K562 (cell line): ENCODE data around the gene POLR3C. TPM values are rescaled to one million over a fixed set of nuclear protein-coding genes. Genes with fewer than 3 reads are reported as not detected.

Source experiments
- CREB1 ChIP-seq, 2 experiments: sonication (generic) in 1 of 2; formaldehyde crosslinking in 1 of 2; IDR thresholded peaks; 2 replicates each; pipeline versions ENCODE4 v1.6.1 to v1.8.0; 2012 to 2022; ENCODE audit warnings: inconsistent platforms in 1 of 2, mild to moderate bottlenecking in 1 of 2, missing genetic modification reagents in 1 of 2, moderate library complexity in 1 of 2
- CREB3 ChIP-seq: fragments of 450-650 bp; conservative IDR thresholded peaks from 2 replicates; pipeline ENCODE4 v1.6.1; 2016; ENCODE audit warnings: missing genetic modification characterization, low read depth, mild to moderate bottlenecking, missing compliant biosample characterization, moderate library complexity
- DACH1 ChIP-seq: fragments of 450-650 bp; IDR thresholded peaks from 2 replicates; pipeline ENCODE4 v1.6.1; 2018; ENCODE audit not compliant: partially characterized antibody
- DMBX1 ChIP-seq: fragments of 250-450 bp; sonication (Bioruptor Pico); IDR thresholded peaks from 2 replicates; pipeline ENCODE4 v1.8.0; 2022; ENCODE audit warnings: inconsistent platforms, mild to moderate bottlenecking, moderate library complexity, borderline replicate concordance
- GTF2F1 ChIP-seq: IDR thresholded peaks from 2 replicates; pipeline ENCODE4 v1.6.1; 2011; ENCODE audit warnings: low read depth, low read length, improper control_type of control experiment
- IRF1 ChIP-seq: sonication (generic); formaldehyde crosslinking; IDR thresholded peaks from 2 replicates; pipeline ENCODE4 v1.8.0; 2022; ENCODE audit warnings: missing genetic modification reagents, mild to moderate bottlenecking, borderline replicate concordance
- MECOM ChIP-seq: fragments of 250-450 bp; sonication (Bioruptor Pico); IDR thresholded peaks from 2 replicates; pipeline ENCODE4 v1.8.0; 2022; ENCODE audit warnings: inconsistent platforms
- NR3C1 ChIP-seq: sonication (generic); formaldehyde crosslinking; IDR thresholded peaks from 2 replicates; pipeline ENCODE4 v1.8.1; 2022; ENCODE audit warnings: missing genetic modification reagents
- NRF1 ChIP-seq, 2 experiments: fragments of 450-650 bp; IDR thresholded peaks in 1 of 2; conservative IDR thresholded peaks in 1 of 2; 2 replicates each; pipeline ENCODE4 v1.6.1; 2014; ENCODE audit warnings: mild to moderate bottlenecking in 2 of 2
- OTX1 ChIP-seq: fragments of 450-650 bp; formaldehyde crosslinking; IDR thresholded peaks from 2 replicates; pipeline ENCODE4 v1.4.0; 2022; ENCODE audit warnings: mild to moderate bottlenecking
- PHTF2 ChIP-seq: fragments of 250-450 bp; sonication (Bioruptor Pico); IDR thresholded peaks from 2 replicates; pipeline ENCODE4 v1.5.0; 2021; ENCODE audit warnings: mild to moderate bottlenecking
- POLR2AphosphoS5 ChIP-seq: IDR thresholded peaks from 2 replicates; pipeline ENCODE4 v1.6.1; 2011; ENCODE audit warnings: mild to moderate bottlenecking, low read depth, low read length, moderate library complexity; ENCODE audit not compliant: control insufficient read depth, insufficient read depth
- RHOXF2B ChIP-seq: fragments of 250-450 bp; sonication (Bioruptor Pico); conservative IDR thresholded peaks from 2 replicates; pipeline ENCODE4 v1.5.1; 2021
- RUNX1 ChIP-seq: sonication (generic); IDR thresholded peaks from 2 replicates; pipeline ENCODE4 v1.6.1; 2016; ENCODE audit warnings: antibody characterized with exemption, low read depth
- SMAD2 ChIP-seq: fragments of 150-350 bp; IDR thresholded peaks from 2 replicates; pipeline ENCODE4 v1.6.1; 2014; ENCODE audit warnings: low read depth, mild to moderate bottlenecking, low read length
- SREBF1 ChIP-seq: fragments of 150-350 bp; IDR thresholded peaks from 2 replicates; pipeline ENCODE4 v1.6.1; 2014; ENCODE audit warnings: antibody characterized with exemption, low read depth, low read length, borderline replicate concordance
- TCF7 ChIP-seq: sonication (generic); IDR thresholded peaks from 2 replicates; pipeline ENCODE4 v1.6.1; 2016; ENCODE audit warnings: antibody characterized with exemption, borderline replicate concordance
- TOE1 ChIP-seq, 2 experiments: fragments of 450-650 bp in 1 of 2; sonication (generic) in 1 of 2; formaldehyde crosslinking in 1 of 2; IDR thresholded peaks; 2 replicates each; pipeline versions ENCODE4 v1.7.1 to v1.8.0; 2016 to 2022; ENCODE audit warnings: borderline replicate concordance in 2 of 2, mild to moderate bottlenecking in 2 of 2, antibody characterized with exemption in 1 of 2, inconsistent platforms in 1 of 2, low read depth in 1 of 2, missing genetic modification reagents in 1 of 2, moderate library complexity in 1 of 2
- ZKSCAN1 ChIP-seq: fragments of 150-350 bp; IDR thresholded peaks from 2 replicates; pipeline ENCODE4 v1.6.1; 2016; ENCODE audit warnings: low read depth, low read length
- ZKSCAN8 ChIP-seq: fragments of 200-800 bp; sonication (Bioruptor generic); IDR thresholded peaks from 2 replicates; pipeline ENCODE4 v1.6.1; 2016; ENCODE audit warnings: missing genetic modification characterization, missing compliant biosample characterization
- ZNF212 ChIP-seq: fragments of 450-650 bp; formaldehyde crosslinking; IDR thresholded peaks from 2 replicates; pipeline ENCODE4 v1.4.0; 2020; ENCODE audit warnings: mild to moderate bottlenecking
- ZNF384 ChIP-seq: IDR thresholded peaks from 2 replicates; pipeline ENCODE4 v1.6.1; 2012; ENCODE audit warnings: low read depth, low read length, improper control_type of control experiment
- ZNF551 ChIP-seq: fragments of 250-450 bp; sonication (Bioruptor Pico); IDR thresholded peaks from 2 replicates; pipeline ENCODE4 v1.5.0; 2021; ENCODE audit warnings: mild to moderate bottlenecking, moderate library complexity
- ZNF668 ChIP-seq: fragments of 250-450 bp; sonication (Bioruptor Pico); IDR thresholded peaks from 2 replicates; pipeline ENCODE4 v1.8.0; 2022; ENCODE audit warnings: mild to moderate bottlenecking, inconsistent platforms
- ZNF696 ChIP-seq: fragments of 250-450 bp; sonication (Bioruptor Pico); conservative IDR thresholded peaks from 2 replicates; pipeline ENCODE4 v1.4.0; 2020; ENCODE audit warnings: mild to moderate bottlenecking, moderate library complexity
- ZNF780A ChIP-seq: fragments of 250-450 bp; sonication (Bioruptor Pico); IDR thresholded peaks from 2 replicates; pipeline ENCODE4 v1.5.0; 2021; ENCODE audit warnings: mild to moderate bottlenecking
- polyA plus RNA-seq, 8 experiments: library from polyadenylated mRNA; depleted of rRNA in 4 of 8; stranded (reverse) in 5 of 8; unstranded in 3 of 8; fragments of >200 nt; fragmentation: Nextera tagmentation in 2 of 8; fragmentation: Illumina TruSeq in 1 of 8; extraction: Ambion mirVana in 2 of 8; extraction: Trizol in 1 of 8; gene quantifications; 2 replicates each; pipeline versions ENCODE4 v1.2.1 to v1.2.3, GENCODE V29; 2011 to 2014; ENCODE audit warnings: inconsistent platforms in 1 of 8, missing spikeins in 1 of 8
- total RNA-seq, 7 experiments: library from RNA; depleted of rRNA in 6 of 7; stranded (reverse); fragments of >200 nt in 6 of 7; fragmentation: Illumina TruSeq in 2 of 7; extraction: Trizol in 2 of 7; gene quantifications; 2 replicates each; pipeline versions ENCODE4 v1.2.1 to v1.2.3, GENCODE V29; 2011 to 2021; ENCODE audit warnings: low replicate concordance in 1 of 7

Gene POLR3C
- total and polyA plus RNA-seq, 9 of the 15 experiments (the other 6 are each of a cell fraction or from before 2014, with no cell fraction given): 19.7 to 64.1 (median 45.2) TPM

GRCh38 chr1:145859491-145860023, 35.6 kb downstream of the POLR3C start (continued):
- TF ChIP-seq ZKSCAN1 (no peak), CREB3 (tag) (no peak), ZNF551 (CRISPR knock-in tag) (no peak), ZNF668 (CRISPR knock-in tag) (no peak), ZKSCAN8 (CRISPR knock-in tag) (no peak), TCF7 (no peak), GTF2F1 (no peak), CREB1 (IDR thresholded peaks at IDR 0.05) (no peak), CREB1 (CRISPR knock-in tag; IDR thresholded peaks at IDR 0.05) (no peak), ZNF384 (no peak), NRF1 (conservative IDR thresholded peaks at IDR 0.05 in 1 of 2, IDR thresholded peaks at IDR 0.05 in 1 of 2) (peak in 1 of 2 experiments; percentile 41; a peak in 2 of 4 replicates), DMBX1 (no peak), POLR2AphosphoS5 (no peak), DACH1 (no peak), RUNX1 (no peak), OTX1 (no peak), RHOXF2B (CRISPR knock-in tag) (no peak), SREBF1 (no peak), ZNF780A (CRISPR knock-in tag) (no peak), ZNF696 (CRISPR knock-in tag) (no peak), ZNF212 (CRISPR knock-in tag) (no peak), IRF1 (CRISPR knock-in tag) (no peak), MECOM (CRISPR knock-in tag) (no peak), PHTF2 (CRISPR knock-in tag) (no peak), TOE1 (IDR thresholded peaks at IDR 0.05; ENCODE audit: borderline replicate concordance) (no peak), TOE1 (CRISPR knock-in tag; IDR thresholded peaks at IDR 0.05; ENCODE audit: borderline replicate concordance, low read depth) (no peak), SMAD2 (no peak), NR3C1 (CRISPR knock-in tag) (no peak)
